DMS79 treated with DMSO at 0.1 percent for 48 hours (cell line): Measurements from ENCODE around the gene CELF5.
A peak's percentile ranks its signal among the peaks of the same experiment; 100 is the strongest.
"Not testable (repeated sequence)": the region's sequence is repeated elsewhere in the genome, so short reads cannot be mapped to it uniquely, and the experiment has no call there.

Source experiments
- DNase-seq: peaks from one replicate; lab custom pipeline; 2025; lab: John Stamatoyannopoulos, UW

The CELF5 gene

DNA sequence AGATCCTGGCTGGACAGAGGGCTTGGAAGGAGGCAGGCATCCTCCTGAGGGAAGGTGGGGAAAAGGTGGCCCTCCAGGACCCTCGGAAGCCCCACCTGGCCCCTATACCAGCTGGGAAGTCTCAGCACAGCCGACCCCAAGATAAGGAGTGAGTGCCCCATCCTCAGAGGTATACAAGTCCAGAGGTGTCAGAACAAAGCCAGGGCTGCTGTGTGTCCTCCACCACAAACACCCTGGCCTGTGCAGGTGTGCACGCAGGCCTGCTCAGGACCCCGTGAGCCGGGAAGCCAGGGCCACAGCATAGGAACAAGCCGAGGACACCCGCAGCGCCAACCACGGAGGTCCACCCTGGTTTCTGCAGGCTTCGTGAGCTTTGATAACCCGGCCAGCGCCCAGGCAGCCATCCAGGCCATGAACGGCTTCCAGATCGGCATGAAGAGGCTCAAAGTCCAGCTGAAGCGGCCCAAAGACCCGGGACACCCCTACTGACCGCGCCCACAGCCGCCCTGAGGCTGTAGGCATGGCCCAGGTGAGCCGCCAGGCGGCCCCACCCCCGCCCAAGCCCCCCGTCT, 68.6 kb downstream of the CELF5 start:
- no peak for DNase-seq

DNA sequence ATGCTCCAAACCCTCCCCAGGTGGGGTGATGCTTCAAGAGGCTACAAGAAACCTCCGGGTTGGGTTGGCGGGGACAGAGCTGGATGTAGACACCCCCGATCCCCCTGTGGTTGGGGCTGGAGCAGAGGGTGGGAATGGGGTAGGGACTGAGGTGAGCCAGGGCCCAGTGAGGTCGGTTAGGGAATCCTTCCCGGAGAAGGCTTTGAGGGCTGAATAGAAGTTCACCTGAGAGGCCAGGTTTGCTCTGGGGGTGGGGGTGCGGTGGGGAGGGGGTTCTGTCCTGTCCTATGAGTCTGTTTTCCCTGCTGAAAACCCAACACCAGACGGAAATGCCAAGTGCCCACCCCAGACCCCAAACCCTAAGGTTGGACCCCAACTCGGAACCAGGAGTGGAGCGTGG, 69.1 kb downstream of the CELF5 start:
- DNase-seq, result no peak

DNA sequence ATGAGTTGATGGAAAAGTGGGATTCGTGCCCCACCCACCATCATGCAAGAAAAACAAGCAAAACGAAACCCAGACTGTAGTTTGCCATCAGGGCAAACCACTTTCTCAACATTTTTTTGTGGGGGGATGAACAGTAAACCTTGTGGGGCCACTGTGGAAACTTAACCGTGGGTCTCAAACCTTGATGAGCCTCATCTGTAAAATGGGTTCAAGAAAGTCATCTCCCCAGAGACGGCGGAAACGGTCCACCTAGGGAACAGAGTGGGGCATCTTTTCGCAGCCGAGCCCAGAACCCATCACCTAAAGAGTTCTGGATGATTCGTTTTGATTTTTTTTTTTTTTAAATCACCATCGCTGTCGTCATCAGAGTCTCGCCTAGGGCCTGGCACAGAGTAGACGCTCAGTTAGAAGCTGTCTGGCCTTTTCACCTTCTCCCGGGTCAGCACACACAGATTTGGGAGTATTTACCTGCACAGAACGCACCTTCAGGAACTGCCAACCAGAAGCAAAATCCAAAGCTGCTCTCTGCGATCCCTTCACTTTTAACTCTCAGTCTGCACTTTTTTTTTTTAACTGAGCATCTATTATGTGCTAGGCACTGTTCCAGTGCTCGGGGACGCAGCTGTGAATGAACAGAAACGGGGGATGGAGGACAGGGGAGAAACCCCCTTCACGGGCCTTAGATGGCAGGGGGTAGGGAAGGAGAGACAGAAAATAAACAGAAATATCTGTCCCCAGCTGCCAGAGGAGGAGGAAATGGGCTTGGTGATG, 69.8 kb downstream of the CELF5 start:
- DNase-seq, result no peak

DNA sequence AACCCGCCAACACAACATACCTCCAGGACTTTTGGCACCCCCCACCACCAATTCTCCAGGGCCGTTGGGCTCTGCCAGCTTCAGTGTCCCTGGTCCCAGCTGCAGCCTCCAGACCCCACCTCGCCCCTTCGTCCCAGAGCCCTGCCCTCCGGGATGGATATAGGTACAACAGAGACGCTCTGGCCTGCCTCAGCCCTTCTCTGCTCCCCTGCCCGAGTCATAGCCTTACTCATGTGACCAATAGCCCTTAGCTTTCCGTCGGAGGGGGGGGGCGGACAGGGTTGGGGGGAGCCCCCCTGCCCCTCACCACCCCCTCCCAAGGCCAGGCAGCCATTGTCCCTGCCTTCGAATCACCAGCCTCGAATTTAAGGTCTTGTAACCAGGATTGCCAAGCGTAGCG, 71.1 kb downstream of the CELF5 start:
- DNase-seq, result no peak

DNA sequence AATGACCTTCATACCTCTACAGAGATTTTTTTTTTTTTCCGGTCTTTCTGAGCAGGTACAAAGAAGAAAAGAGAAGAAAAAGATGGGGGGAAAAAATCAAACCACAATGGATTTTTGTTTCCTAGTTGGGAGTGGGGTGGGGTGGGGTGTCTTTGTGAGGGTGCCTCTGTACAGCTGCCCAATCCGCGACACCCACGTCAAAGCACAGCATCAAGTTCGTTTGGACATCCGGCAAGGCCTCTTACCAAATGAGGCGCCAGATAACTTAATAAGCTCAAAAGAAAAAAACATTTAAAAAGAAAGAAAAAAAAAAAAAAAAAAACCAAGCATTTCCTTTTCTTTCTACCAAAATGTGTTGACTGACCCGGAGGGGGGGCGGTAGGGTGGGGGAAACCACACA, 71.6 kb downstream of the CELF5 start:
- no peak for DNase-seq

DNA sequence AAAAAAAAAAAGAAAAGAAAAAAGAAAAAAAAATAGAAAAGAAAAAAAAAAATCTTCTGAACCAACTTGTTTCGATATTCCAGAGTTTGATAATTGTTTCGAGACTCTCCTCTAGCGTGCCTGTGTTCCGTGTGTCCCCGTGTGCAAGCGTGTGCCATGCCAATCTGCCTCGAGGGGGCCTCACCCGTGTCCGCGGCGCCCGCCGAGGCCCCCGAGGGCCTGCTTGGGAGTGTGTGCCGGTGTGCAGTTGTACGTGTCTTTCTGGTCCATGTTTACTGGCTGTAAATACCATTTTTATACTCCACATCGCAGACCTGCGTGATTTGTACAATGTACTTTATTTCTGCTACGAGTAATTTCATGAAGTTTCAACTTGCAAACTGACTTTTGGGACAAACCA, 72.0 kb downstream of the CELF5 start:
- no peak for DNase-seq

DNA sequence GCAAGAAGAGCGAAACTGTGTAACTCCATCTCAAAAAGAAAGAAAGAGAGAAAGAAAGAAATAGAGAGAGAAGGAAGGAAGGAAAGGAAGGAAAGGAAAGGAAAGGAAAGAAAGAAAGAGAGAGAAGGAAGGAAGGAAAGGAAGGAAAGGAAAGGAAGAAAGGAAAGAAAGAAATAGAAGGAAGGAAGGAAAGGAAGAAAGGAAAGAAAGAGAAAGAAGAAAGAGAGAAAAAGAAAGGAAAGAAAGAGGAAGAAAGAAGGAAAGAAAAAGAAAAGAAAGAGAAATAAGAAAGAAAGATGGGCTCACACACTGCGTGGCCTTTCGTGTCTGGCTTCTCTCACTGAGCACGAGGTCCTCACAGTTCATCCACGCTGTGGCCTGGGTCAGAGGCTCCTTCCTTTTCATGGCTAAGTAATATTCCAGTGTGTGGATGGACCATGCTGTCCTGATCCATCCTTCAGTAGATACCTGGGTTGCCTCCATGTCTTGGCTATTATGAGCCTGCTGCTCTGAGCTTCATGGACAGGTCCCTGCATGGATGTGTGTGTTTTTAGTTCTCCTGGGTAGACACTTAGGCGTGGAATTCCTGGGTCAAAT, 74.5 kb downstream of the CELF5 start:
- DNase-seq, result no peak

DNA sequence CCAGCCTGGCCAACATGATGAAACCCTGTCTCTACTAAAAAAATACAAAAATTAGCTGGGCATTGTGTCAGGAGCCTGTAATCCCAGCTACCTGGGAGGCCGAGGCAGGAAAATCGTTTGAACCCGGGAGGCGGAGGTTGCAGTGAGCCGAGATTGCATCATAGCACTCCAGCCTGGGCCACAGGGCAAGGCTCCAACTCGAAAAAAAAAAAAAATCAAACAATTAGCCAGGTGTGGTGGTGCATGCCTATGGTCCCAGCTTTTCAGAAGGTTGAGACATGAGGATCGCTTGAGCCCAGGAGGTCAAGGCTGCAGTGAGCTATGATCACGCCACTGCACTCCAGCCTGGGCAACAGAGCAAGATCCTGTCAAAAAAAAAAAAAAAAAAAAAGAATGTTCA, 76.1 kb downstream of the CELF5 start:
- DNase-seq, result not testable (repeated sequence)

DNA sequence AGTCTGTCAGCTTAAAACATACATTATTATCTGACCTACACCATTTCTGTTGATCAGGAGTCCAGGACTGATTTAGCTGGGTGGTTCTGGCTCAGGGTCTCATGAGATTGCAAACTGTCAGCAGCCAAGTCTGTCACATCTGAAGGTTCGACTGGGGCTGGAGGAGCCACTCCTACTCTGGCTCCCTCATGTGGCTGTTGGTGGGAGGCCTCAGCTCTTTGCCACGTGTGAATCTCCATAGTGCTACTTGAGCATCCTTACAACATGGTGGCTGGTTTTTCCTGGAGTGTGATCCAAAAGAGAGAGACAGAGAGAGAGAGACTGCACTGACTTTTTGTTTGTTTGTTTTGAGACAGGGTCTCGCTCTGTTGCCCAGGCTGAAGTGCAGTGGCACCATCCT, 78.3 kb downstream of the CELF5 start:
- DNase-seq, result no peak

DNA sequence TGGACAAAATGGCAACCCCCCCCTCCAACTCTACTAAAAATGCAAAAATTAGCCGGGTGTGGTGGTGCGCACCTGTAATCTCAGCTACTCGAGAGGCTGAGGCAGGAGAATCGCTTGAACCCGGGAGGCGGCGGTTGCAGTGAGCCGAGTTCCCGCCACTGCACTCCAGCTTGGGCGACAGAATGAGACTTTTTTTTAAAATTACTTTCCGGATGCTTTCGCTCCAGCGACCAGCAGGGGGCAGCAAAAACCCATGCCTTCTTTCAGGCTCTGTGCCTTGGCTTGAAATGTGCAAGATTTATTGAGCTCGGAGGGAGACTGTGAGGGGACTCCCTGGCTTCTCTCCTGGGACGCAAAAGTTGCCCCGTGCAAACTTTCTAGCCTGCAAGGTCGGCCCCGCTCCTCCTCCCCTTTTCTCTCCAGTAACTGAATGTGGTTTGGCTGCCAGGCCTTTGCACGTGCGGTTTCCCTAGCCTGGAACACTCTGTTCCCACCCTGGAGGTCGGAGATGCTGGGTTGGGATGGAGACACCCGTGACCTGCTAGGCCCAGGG, 80.5 kb downstream of the CELF5 start:
- peak; percentile 66 for DNase-seq

DNA sequence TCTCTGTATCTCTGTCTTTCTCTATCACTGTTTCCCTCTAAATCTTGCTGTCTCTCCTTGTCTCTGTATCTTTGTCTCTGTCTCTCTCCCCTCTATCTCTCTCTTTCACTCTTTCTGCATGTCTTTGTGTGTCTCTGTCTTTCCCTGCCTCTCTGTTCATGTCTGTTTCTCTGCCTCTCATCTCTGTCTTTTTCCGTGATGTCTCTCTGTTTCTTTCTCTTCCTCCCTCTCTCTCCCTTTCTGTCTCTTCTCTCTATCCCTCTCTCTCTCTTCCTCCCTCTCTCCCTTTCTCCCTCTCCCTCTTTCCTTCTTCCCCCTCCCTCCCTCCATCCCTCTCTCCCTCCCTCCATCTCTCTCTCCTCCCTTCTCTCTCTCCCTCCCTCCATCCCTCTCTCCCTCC, 85.3 kb downstream of the CELF5 start:
- no peak for DNase-seq

DNA sequence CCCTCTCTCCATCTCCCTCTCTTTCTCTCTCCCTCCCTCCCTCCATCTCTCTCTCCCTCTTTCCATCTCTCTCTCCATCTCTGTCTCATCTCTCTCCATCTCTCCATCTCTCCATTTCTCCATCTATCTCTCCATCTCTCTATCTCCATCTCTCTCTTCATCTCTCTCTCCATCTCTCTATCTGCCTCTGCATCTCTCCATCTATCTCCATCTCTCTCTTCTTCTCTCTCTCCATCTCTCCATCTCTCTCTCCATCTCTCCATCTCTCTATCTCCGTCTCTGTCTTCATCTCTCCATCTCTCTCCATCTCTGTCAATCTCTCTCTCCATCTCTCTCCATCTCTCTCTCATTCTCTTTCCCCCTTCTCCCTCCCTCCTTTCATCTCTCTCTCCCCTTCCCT, 85.8 kb downstream of the CELF5 start:
- no peak for DNase-seq

DNA sequence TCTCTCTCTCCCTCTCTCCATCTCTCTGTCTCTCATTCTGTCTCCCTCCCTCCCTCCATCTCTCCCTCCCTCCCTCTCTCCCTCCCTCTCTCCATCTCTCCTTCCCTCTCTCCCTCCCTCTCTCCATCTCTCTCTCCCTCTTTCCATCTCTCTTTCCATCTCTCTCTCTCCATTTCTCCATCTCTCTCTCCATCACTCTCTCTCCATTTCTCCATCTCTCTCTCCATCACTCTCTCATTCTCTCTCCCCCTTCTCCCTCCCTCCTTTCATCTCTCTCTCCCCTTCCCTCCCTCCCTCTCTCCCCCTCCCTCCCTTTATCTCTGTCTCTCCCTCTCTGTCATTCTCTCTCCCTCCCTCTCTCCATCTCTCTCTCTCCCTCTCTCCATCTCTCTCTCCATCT, 86.2 kb downstream of the CELF5 start:
- no peak for DNase-seq

DNA sequence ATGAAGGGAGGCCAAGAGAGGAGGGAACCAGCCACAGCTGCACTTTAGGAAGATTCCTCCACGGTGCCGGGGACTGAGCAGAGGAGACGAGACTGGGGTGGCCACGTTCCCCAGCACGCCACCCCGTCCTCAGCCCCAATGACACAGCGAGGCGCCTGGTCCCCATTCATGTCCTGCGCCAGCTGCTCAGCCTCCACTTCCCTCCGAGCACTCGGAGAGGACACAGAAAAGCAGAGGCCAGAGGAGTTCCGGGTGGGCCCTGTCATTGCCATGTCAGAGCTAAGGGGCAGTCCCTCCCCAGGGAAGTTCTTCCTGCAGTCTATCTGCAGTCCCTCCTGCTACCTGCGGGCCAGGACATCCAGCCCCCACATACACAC, 88.7 kb downstream of the CELF5 start:
- no peak for DNase-seq

DNA sequence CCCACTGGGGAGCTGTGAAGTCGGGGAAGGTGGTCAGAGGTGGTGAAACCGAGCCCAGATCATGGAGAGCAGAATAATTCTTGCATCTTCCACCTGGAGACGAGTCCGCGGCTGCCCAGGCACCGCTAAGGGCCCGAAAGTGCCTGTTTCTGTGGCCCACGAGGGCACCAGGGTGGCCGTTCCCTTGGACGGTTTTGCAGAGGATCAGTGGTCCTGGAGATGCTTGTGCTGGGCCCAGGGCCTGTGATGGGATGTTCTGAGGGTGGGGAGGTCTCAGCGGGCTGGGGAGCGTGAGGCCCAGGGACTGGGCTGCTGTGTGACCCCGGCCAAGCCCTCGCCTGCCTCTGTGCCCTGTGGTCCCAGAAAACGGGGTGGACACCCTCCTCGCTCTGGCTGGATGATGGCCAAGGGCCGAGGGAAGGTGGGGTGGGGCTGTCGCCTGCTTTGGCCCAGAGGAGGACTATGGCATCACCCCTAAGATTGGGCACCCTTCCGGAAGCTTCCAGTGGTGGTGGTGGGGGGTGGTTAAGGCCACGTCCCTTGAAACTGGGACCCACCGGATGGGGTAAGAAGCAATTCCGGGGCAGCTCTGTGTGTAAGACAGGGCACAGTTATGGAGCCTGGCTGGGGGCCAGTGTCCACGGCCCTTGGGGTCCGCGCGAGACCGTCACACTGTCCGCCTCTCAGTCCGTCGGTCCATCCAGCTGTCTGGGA, 90.7 kb downstream of the CELF5 start:
- no peak for DNase-seq

DNA sequence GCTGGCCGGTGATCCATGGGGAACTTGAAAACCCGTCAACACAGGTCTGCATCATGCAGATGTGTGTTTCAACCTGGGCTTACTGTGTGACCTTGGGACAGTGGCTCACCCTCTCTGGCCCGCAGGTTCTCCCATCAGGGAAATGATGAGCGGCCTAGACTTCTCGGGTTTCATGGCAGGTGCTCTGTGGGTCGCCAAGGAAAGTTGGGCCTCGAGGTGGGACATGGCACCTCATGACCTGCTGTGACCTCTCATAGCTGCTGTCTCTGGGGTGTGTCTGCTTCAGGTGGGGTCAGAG, 91.2 kb downstream of the CELF5 start:
- DNase-seq, result no peak

DNA sequence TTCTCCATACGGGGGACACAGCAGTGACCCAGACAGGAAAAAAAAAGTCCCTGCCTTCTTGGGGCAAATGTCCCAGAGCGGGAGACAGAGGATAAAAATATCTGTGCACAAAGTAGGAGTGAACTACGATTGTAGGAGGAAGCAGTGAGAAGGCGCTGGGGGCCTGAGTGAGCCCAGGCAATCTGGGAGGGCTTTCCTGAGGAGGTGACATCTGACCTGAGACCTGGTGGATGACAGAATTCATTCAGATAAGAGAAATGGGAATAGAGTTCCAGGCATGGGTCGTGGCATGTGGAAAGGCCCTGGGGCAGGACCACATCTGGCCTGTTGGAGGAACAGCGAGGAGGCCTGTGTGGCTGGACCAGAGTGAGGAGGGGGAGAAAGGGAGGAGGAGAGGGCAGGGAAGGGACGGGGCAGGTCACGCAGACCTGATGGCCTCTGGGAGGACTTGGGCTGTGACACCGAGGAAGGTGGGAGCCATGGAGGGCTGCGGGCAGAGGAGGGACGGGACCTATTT, 91.7 kb downstream of the CELF5 start:
- DNase-seq, result no peak

DNA sequence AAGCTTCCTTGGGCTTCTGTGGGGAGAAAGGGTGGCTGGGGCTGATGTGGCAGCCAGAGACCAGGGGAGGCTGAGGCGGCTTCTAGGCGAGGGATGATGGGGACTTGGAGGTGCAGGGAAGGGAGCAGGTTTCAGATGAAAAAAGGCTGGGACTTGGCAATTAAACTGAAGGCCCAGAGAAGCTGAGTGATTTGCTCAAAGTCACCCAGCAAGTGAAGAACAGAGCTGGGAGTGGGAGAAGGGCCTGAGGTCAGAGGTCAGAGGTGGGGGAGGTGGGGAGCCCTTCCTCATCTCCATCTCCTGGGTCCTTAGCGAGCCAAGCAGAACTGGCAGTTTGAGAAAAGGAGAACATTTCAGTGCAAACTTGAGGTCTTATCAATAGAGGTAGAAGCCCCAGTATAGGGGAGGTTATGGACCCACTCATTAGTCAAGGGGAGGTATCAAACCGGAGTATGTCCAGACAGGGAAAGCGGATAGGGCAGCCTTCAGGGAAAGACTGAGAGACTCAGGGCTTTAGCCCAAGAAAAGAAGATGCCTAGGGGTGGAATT, 92.3 kb downstream of the CELF5 start:
- DNase-seq, result no peak

DNA sequence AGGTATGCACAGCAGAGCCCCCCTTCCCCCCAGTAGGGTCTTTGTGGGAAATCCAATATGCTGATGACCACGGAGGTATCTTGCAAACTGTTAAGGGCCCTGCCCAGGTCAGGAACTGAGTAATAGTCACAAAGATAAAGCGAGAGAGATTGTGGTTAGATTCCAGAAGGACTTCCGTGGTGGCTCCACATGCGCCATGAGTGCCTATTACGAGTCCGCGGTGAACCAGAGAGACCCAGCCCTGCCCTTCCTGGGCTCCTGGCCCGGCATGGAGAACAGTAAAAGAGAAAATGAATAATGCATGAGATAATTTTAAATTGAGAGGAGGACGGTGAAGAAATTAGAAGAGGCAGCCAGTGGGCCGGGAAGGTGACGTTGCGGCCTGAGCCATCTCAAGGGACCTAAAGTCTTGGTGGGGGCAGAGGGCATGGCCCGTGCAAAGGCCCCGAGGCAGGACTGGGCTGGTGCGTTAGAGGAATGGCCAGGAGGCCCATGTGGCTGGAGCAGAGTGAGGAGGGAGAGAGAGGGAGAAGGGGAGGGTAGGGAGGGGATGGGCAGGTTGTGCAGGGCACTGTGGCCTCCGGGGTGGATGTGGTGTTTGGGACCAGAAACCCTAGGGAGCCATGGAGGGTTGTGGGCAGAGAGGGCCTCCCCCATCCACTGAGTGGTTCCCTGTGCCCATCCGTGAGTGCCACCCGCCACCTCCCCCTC, 95.3 kb downstream of the CELF5 start:
- DNase-seq, result no peak

DNA sequence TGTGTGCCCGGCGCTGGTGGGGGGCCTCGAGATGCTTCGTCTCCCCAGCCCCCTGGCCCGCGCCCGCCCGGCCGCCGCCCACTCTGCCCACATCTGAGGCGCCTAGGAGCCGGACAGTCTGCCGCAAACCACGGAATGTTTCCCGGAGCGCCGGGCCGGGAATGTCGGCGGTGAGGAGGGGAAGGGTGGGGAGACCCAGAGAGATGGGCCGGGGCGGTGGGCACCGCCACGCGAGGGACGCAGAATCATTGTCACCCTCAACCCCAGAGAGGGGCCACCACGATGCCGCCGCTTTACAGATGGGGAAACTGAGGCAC, 95.9 kb downstream of the CELF5 start:
- DNase-seq, result no peak

DNA sequence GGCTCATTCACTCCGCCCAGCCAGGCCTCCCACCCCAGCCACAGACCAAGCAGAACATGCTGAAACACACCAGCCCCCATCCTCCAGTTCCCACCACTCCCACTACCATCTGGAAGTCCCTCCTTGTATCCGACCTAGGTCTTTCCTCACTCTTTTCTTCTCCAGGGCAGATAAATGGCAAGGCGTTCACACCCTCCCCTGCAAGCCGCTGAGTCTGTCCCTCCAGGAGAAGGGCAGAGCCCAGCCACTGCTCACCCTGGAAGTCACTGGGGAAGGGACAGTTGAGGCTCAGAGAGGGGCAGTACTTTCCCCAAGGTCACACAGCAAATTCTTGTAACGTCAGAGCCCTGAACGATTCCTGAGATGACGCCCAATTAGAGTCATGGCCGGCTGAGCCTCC, 96.4 kb downstream of the CELF5 start:
- DNase-seq, result no peak

DNA sequence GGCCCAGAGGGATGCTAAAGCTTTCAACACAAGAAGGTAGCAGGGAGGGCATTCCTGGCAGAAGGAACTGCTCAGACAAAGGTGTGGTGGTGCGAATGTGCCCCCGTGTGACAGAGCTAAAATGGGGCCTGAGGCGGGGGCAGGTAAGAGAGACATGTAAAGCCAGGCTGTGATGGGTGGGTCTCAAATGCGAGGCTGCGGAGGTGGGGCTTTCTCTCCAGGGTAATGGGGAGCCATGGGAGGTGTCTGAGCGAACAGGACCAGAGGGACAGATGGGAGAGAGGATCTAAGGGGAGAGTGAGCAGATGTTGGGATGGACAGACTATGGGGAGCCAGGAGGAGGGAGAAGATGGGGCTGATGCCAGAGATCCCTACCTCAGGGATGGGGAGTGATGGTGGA, 97.2 kb downstream of the CELF5 start:
- no peak for DNase-seq
